ENCODE results near the gene ACTR8.

- TF ChIP-seq GATA2 (IDR thresholded peaks at IDR 0.05; ENCODE audit: low read depth, low read length) (no peak), GATA3 (IDR thresholded peaks at IDR 0.05; ENCODE audit: low read depth, low read length) (no peak)
Measured at GRCh38 chr3:53885239-53885638, 3.3 kb upstream of the ACTR8 start.

Measured in SH-SY5Y (cell line).